Karpas-422 (cell line): ENCODE data around the gene RPL28. TPM values are rescaled to one million over a fixed set of nuclear protein-coding genes. Genes with fewer than 3 reads are reported as not detected.
A peak's percentile ranks its signal among the peaks of the same experiment; 100 is the strongest.

Source experiments
- DNase-seq: peaks from one replicate; pipeline ENCODE4 v3.0.0-alpha.2; 2015
- H2AFZ ChIP-seq: fragments of 200-600 bp; sonication (generic); 2 replicates; pipeline ENCODE4 v1.6.1; 2014; ENCODE audit warnings: antibody characterized with exemption, low read length, mixed read lengths
- H3K27ac ChIP-seq: fragments of 200-600 bp; sonication (generic); 2 replicates; pipeline ENCODE4 v1.5.1; 2014; ENCODE audit warnings: mild to moderate bottlenecking, low read length, moderate library complexity
- H3K27me3 ChIP-seq: fragments of 200-600 bp; sonication (generic); 2 replicates; pipeline ENCODE4 v1.6.1; 2014; ENCODE audit warnings: low read length, mixed read lengths
- H3K36me3 ChIP-seq: fragments of 200-600 bp; sonication (generic); 2 replicates; pipeline ENCODE4 v1.6.1; 2014; ENCODE audit warnings: low read length, mixed read lengths; ENCODE audit not compliant: insufficient read depth
- H3K4me1 ChIP-seq: fragments of 200-600 bp; sonication (generic); 2 replicates; pipeline ENCODE4 v1.6.1; 2014; ENCODE audit warnings: mild to moderate bottlenecking, low read length, mixed read lengths
- H3K4me2 ChIP-seq: fragments of 200-600 bp; sonication (generic); 2 replicates; pipeline ENCODE4 v1.6.1; 2014; ENCODE audit warnings: low read length, low read depth, mild to moderate bottlenecking; ENCODE audit not compliant: poor library complexity, severe bottlenecking
- H3K4me3 ChIP-seq: fragments of 200-600 bp; sonication (generic); 2 replicates; pipeline ENCODE4 v1.5.1; 2014; ENCODE audit warnings: mild to moderate bottlenecking, antibody characterized with exemption, low read length, mixed read lengths
- H3K79me2 ChIP-seq: fragments of 200-600 bp; sonication (generic); 2 replicates; pipeline ENCODE4 v1.6.1; 2014; ENCODE audit warnings: mild to moderate bottlenecking, low read length, mixed read lengths
- H3K9ac ChIP-seq: fragments of 200-600 bp; sonication (generic); 2 replicates; pipeline ENCODE4 v1.6.0; 2014; ENCODE audit warnings: low read length
- H3K9me2 ChIP-seq: fragments of 200-600 bp; sonication (generic), shearing (Covaris generic); replicated peaks from 2 replicates; pipeline ENCODE4 v1.6.0; 2014; ENCODE audit warnings: mild to moderate bottlenecking, low read length, moderate library complexity; ENCODE audit not compliant: insufficient read depth
- H3K9me3 ChIP-seq: fragments of 300-700, 200-600 bp; sonication (generic); 2 replicates; pipeline ENCODE4 v1.6.1; 2014; ENCODE audit warnings: low read length, mixed read lengths
- H4K20me1 ChIP-seq: fragments of 200-600 bp; sonication (generic); 2 replicates; pipeline ENCODE4 v1.6.1; 2014; ENCODE audit warnings: mild to moderate bottlenecking, antibody characterized with exemption, low read length, low read depth; ENCODE audit not compliant: insufficient read depth
- total RNA-seq: library from RNA; depleted of rRNA; stranded (reverse); fragments of >200 nt; shearing (Covaris generic); gene quantifications from 2 replicates; pipeline ENCODE4 v1.2.3, GENCODE V29; 2014; ENCODE audit warnings: low replicate concordance

RPL28 gene
- total RNA-seq, 1 experiment from 2014 or later: 959 TPM

- no peaks in the 10 kb centered on the region for H3K36me3 ChIP-seq
- no peak overlapping the region for H3K9ac ChIP-seq
- no peak overlapping the region for H3K4me2 ChIP-seq
Observed at GRCh38 chr19:55434356-55434919, 48.7 kb downstream of the RPL28 start.

GRCh38 chr19:55435020-55435419 is 49.3 kb downstream of the RPL28 start:
- Histone ChIP-seq H3K4me3 (no peak overlapping the region), H3K36me3 (no peaks in the 10 kb centered on the region), H3K27ac (no peak overlapping the region), H3K9me3 (no peaks in the 10 kb centered on the region; the same call in 1 of the 2 replicates), H3K9ac (no peak overlapping the region), H3K9me2 (no peaks in the 10 kb centered on the region), H4K20me1 (no peaks in the 10 kb centered on the region), H3K27me3 (no peaks in the 10 kb centered on the region), H3K4me2 (no peak overlapping the region), H2AFZ (no peak overlapping the region), H3K4me1 (no peaks in the 10 kb centered on the region), H3K79me2 (no peaks in the 10 kb centered on the region)
- no peak for DNase-seq

More at GRCh38 chr19:55434356-55434919, 48.7 kb downstream of the RPL28 start:
- Histone ChIP-seq H3K27ac (no peak overlapping the region), H3K79me2 (no peaks in the 10 kb centered on the region), H3K9me2 (no peaks in the 10 kb centered on the region), H3K27me3 (no peaks in the 10 kb centered on the region), H4K20me1 (no peaks in the 10 kb centered on the region), H3K4me3 (no peak overlapping the region), H2AFZ (no peak overlapping the region), H3K9me3 (no peaks in the 10 kb centered on the region; the same call in 1 of the 2 replicates), H3K4me1 (no peaks in the 10 kb centered on the region)
- no peak for DNase-seq

GRCh38 chr19:55436847-55437246 is 51.1 kb downstream of the RPL28 start:
- no peak overlapping the region for H3K27ac ChIP-seq
- H3K9me3 ChIP-seq: no peaks in the 10 kb centered on the region; the same call in 1 of the 2 replicates
- H3K4me3 ChIP-seq: no peak overlapping the region
- H4K20me1 ChIP-seq: no peaks in the 10 kb centered on the region
- no peak overlapping the region for H3K9ac ChIP-seq
- no peaks in the 10 kb centered on the region for H3K79me2 ChIP-seq
- H3K36me3 ChIP-seq: no peaks in the 10 kb centered on the region
- H3K4me1 ChIP-seq: no peaks in the 10 kb centered on the region
- no peak for DNase-seq
- H3K27me3 ChIP-seq: no peaks in the 10 kb centered on the region
- no peaks in the 10 kb centered on the region for H3K9me2 ChIP-seq
- no peak overlapping the region for H3K4me2 ChIP-seq
- H2AFZ ChIP-seq: no peak overlapping the region

GRCh38 chr19:55437410-55437809 is 51.7 kb downstream of the RPL28 start:
- H3K9me2 ChIP-seq: no peaks in the 10 kb centered on the region

GRCh38 chr19:55439052-55439451 is 53.3 kb downstream of the RPL28 start:
- no peak overlapping the region for H3K4me3 ChIP-seq
- H3K4me2 ChIP-seq: no peak overlapping the region
- DNase-seq: no peak
- no peaks in the 10 kb centered on the region for H4K20me1 ChIP-seq
- H3K4me1 ChIP-seq: no peaks in the 10 kb centered on the region
- H3K9ac ChIP-seq: no peak overlapping the region
- H3K9me2 ChIP-seq: no peaks in the 10 kb centered on the region
- no peak overlapping the region for H3K27ac ChIP-seq
- no peaks in the 10 kb centered on the region for H3K27me3 ChIP-seq
- H2AFZ ChIP-seq: no peak overlapping the region
- H3K79me2 ChIP-seq: no peaks in the 10 kb centered on the region
- no peaks in the 10 kb centered on the region for H3K36me3 ChIP-seq
- no peaks in the 10 kb centered on the region; the same call in 1 of the 2 replicates for H3K9me3 ChIP-seq

More at GRCh38 chr19:55437410-55437809, 51.7 kb downstream of the RPL28 start:
- Histone ChIP-seq H3K79me2 (no peaks in the 10 kb centered on the region), H3K4me3 (no peak overlapping the region), H3K27ac (no peak overlapping the region), H3K27me3 (no peaks in the 10 kb centered on the region), H4K20me1 (no peaks in the 10 kb centered on the region), H2AFZ (no peak overlapping the region), H3K9ac (no peak overlapping the region), H3K36me3 (no peaks in the 10 kb centered on the region), H3K4me2 (no peak overlapping the region), H3K4me1 (no peaks in the 10 kb centered on the region), H3K9me3 (no peaks in the 10 kb centered on the region; the same call in 1 of the 2 replicates)
- peak; percentile 83 for DNase-seq

GRCh38 chr19:55440411-55441105 is 54.8 kb downstream of the RPL28 start:
- Histone ChIP-seq H3K9me3 (no peaks in the 10 kb centered on the region), H3K79me2 (no peaks in the 10 kb centered on the region), H3K9ac (no peak overlapping the region), H3K4me1 (no peaks in the 10 kb centered on the region), H3K4me3 (no peak overlapping the region), H3K27me3 (no peaks in the 10 kb centered on the region), H2AFZ (no peak overlapping the region), H3K27ac (no peak overlapping the region), H3K4me2 (no peak overlapping the region), H3K36me3 (no peaks in the 10 kb centered on the region), H3K9me2 (no peaks in the 10 kb centered on the region), H4K20me1 (no peaks in the 10 kb centered on the region)
- no peak for DNase-seq

- Histone ChIP-seq H3K36me3 (no peaks in the 10 kb centered on the region), H3K27me3 (no peaks in the 10 kb centered on the region), H3K27ac (no peak overlapping the region), H3K79me2 (no peaks in the 10 kb centered on the region), H3K4me2 (no peak overlapping the region), H2AFZ (no peak overlapping the region), H3K9me3 (no peaks in the 10 kb centered on the region), H3K9ac (no peak overlapping the region), H4K20me1 (no peaks in the 10 kb centered on the region), H3K4me3 (no peak overlapping the region), H3K4me1 (no peaks in the 10 kb centered on the region), H3K9me2 (no peaks in the 10 kb centered on the region)
- no peak for DNase-seq
Observed at GRCh38 chr19:55441319-55441691, 55.6 kb downstream of the RPL28 start.

GRCh38 chr19:55441692-55442321 is 56.1 kb downstream of the RPL28 start:
- H4K20me1 ChIP-seq: no peaks in the 10 kb centered on the region
- no peaks in the 10 kb centered on the region for H3K9me2 ChIP-seq
- no peak overlapping the region for H3K4me3 ChIP-seq
- no peaks in the 10 kb centered on the region for H3K4me1 ChIP-seq
- DNase-seq: no peak
- H2AFZ ChIP-seq: no peak overlapping the region
- no peak overlapping the region for H3K27ac ChIP-seq
- H3K9ac ChIP-seq: no peak overlapping the region
- no peaks in the 10 kb centered on the region for H3K79me2 ChIP-seq
- no peaks in the 10 kb centered on the region for H3K27me3 ChIP-seq
- no peak overlapping the region for H3K4me2 ChIP-seq
- H3K9me3 ChIP-seq: no peaks in the 10 kb centered on the region
- no peaks in the 10 kb centered on the region for H3K36me3 ChIP-seq
